ENCODE measurements around the gene DMKN.

Gene DMKN

DNA sequence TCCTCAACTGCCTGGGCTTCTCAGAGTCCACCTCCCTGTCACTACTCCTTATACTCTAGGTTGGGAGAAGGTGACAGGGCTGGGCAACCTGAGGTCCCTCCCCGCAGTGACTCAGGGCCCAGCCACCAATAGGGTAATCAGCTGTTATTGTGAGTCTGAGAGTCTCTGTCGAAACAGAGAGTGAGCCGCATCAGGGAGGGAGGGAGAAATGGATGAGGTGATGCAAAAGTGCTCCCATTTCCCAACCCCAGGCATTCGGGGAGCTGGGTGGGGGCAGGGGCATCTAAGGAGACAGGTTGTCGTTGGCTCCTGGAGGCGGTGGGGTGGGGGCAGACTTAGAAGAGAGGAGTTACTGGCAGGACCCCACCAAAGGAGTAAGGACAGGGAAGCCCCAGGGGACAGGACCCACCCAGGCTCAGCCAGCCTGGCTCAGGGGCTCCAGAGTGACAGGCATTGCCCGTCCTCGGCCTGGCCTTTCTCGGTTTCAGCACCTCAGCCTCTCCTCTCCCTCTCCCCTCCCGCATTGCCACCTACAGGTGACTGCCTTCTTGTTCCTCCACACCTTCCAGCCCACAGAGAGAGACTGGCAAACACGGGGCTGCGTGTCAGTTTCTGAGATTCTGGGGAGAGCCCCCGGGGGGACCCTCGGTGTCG, at the start of gene DMKN:
Gene DMKN (minus strand): TSS at position 22 of the 654 bp plus-strand sequence. CDS start 174 bp downstream, outside the sequence.
- DNase-seq (ENCODE audit: low spot score), result no peak

- DNase-seq (ENCODE audit: low spot score), result no peak
Observed at GRCh38 chr19:35562776-35563175, 49.3 kb upstream of the DMKN start.

GRCh38 chr19:35562336-35562735, 48.9 kb upstream of the DMKN start:
- no peak for DNase-seq (ENCODE audit: low spot score)

- no peak for DNase-seq (ENCODE audit: low spot score)
Observed at GRCh38 chr19:35561436-35561835, 48.0 kb upstream of the DMKN start.

DNA sequence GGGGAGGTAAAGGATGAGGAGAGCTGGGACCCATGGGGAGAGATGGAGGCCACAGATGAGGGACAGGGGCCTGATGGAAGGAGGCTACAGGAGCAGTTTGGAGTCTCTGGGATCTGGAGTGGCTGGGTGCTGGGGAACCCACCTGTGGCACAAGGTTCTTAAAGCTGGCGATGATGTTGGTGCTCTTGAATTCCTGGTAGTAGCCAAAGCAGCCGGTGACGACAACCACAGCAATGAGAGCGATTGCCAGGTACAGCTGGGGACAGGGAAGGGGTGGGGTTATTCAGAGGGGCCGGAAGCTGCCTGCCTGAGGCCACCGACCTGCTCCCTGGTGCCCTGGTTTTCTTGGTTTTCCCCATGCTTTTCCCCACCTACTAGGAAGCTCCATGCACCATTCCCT, 47.2 kb upstream of the DMKN start:
- no peak for DNase-seq (ENCODE audit: low spot score)

DNA sequence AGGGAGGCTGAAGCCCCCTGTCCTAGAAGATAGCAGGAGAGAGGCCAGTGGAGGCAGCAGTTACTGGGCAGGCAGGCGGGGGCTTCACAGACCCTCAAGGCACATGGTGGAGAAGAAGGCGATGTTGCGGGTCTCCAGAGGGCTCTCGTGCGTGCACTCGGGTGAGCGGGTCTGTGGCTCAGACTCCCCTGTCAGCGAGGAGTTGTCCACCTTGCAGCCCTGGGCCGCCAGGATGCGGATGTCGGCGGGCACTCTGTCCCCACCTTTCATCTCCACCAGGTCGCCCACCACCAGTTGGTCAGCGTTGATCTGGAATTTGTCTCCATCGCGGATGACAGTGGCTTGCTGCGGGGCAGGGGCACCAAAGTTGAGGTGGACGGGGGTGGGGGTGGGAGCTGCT, 46.8 kb upstream of the DMKN start:
- DNase-seq (ENCODE audit: low spot score), result no peak

- DNase-seq (ENCODE audit: low spot score), result no peak
Observed at GRCh38 chr19:35559781-35560180, 46.3 kb upstream of the DMKN start.

DNA sequence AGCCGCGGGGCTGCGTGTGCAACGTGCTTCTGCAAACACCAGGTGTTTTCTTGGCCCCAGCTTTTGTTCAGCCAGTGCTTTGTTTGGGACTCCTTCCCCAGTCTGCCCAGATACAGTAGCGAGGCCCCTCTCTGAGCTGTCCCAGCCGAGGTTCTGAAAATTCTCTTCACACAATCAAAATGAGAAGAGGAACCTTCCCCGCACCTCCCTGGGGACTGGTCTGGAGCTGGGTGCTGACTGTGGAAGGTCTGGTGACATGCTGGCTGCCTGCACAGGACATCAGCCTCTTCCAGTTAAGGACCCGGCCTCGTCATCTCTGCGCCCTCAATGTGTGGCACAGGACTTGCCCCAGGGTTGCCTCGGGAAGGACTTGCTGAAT, 45.8 kb upstream of the DMKN start:
- no peak for DNase-seq (ENCODE audit: low spot score)

- no peak for DNase-seq (ENCODE audit: low spot score)
Observed at GRCh38 chr19:35558400-35559280, 45.2 kb upstream of the DMKN start.

DNA sequence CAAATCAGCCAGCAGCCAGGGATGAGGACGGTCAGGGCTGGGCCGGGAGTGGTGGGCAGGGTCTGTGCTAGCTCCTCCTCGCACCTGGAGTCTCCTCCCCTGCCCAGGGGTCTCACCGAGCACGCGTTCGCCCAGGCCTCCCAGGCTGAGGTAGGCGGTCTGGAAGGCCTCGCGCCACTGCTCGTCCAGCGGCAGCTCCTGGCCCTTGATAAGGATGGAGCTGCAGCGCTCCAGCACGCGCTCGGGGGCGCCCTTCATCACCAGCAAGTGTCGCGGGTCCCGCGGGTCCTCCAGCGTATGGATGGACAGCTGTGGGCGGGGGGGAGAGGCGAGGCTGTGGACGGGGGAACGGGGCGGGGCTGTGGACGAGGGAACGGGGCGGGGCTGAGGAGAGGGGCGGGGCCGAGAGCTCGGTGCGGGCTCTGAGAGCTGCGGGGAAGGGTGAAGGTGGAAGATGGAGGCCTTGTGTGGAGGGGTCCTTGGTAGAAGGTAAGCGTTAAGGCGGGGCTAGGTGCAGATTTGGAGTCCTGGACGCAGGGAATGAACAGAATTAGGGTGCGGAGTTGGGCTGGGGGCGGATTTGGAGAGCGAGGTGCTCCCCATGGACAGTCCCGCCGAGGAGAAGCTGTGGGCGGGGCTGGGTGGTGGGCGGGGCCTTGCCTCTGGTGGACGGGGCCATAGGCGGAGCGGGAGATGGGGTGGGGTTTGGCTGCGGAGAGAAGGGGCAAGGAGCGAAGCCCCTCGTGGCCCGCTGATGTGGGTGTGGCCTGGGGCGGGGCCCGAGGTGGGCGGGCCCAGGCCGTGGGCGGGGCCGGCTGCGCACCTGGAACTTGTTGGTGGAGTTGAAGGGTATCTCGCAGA, 44.3 kb upstream of the DMKN start:
- no peak for DNase-seq (ENCODE audit: low spot score)

DNA sequence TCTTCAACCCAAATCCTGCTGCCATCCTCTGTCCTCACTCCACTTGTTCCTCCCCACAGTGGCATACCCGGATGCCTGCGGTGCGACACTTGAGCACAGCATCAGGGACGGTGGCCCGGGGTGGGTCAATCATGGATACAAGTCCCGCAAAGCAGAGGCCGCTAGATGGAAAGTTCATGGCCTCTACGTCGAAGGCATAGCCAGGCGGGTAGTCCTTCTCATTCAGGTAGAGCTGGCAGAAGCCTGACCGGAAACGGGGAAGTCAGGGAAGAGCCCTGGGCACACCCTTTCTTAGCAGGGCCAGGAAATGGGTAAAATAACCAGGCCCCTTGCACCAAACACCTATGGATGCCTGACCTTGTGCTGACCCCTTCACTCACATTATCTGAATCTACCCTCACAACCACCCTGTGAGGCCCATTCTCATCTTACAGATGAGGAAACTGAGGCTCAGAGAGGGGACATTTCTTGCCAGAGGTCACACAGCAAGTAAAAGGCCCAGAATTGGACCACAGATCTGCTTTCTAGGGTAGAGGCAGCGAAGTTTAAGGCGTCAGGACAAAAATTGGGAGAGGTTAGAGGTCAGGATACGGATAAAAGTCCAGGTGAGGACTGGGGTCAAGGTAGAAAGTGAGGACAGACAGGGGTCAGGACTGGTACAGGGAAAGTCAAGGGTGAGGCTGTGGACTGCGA, 43.5 kb upstream of the DMKN start:
- DNase-seq (ENCODE audit: low spot score), result no peak

GRCh38 chr19:35556025-35556590, 42.7 kb upstream of the DMKN start:
- DNase-seq (ENCODE audit: low spot score), result no peak

DNA sequence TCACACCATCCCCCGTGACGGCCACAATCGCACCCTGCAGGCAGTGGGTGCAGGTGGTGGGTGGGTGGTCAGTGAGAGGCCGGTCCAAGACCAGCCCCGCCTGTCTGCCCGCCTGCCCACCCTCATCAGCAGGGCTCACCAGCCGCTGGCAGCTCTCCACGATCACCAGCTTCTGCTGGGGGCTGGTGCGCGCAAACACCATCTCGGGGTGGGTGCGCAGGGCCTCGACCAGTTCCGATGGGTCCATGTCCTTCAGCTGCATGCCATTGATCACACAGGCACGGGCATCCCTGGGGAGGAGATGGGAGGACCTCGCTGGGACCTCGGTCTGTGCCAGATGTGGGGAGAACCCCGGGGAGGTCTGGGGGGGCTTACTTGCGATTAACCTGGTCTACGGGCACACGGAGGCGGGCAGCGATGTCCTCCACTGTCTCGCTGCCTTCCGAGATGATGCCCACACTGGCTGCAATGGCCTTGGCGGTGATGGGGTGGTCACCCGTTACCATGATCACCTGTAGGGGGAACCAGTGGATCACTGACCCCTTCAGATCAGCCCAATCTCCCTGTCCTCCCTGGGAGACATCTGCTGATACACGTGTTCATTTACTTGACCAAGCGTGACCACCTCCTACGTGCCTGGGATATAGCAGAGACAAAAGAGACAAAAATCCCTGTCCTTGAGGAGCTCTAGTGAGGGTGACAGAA, 42.0 kb upstream of the DMKN start:
- DNase-seq (ENCODE audit: low spot score), result no peak

DNA sequence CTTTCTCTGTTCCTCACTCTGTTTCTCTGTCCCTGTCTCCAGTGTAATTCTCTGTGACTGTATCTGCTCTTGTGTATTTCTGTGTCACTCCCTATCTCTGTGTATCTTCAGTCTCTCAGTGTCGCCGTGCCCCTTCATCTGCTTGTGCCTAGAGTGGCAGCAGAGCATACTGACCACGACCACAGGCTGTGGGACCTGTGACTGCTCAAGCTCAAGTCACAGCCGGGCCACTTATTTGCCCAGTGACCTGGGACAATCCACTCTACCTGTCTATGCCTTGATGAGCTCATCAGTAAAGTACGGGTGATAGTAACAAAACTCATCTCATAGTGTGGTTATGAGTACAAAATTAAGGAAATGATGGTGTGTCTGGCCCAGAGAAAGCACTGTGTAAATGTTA, 40.6 kb upstream of the DMKN start:
- no peak for DNase-seq (ENCODE audit: low spot score)

GRCh38 chr19:35553385-35554000, 40.0 kb upstream of the DMKN start:
- no peak for DNase-seq (ENCODE audit: low spot score)

GRCh38 chr19:35552534-35553384, 39.3 kb upstream of the DMKN start:
- no peak for DNase-seq (ENCODE audit: low spot score)

DNA sequence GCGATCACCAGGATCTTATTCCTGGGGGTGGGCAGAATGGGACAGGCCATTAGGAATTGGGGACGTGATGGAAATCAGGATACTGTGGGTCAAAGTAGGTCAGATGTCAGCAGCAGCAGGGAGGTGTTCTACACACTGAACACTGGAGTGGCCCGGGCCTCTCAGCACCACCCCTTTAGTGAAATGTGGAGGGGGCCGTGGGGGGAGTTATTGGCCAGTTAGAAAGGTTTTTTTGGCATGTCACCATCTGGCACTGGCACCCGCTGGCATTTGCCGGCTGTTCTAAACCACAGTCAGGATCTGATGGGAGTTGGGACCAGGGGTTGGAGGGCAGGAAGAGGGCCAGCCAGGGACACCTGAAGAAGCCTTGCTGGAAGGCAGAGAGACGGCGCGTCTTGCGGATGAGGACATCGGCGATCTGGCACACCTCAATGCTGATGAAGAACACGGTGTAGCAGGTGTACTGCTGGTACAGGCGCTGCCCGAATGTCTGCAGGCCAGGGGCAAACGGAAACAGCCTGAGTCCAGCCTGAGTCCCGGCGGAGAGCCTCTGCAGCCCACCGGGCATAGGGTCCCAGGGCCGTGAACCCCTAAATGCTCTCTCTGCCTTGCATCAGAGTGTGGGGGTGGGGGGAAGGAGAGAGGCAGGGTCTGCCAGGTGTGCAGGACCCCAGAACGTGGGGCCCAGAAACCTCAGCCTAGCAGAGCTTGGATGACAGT, 37.8 kb upstream of the DMKN start:
- DNase-seq (ENCODE audit: low spot score), result no peak

DNA sequence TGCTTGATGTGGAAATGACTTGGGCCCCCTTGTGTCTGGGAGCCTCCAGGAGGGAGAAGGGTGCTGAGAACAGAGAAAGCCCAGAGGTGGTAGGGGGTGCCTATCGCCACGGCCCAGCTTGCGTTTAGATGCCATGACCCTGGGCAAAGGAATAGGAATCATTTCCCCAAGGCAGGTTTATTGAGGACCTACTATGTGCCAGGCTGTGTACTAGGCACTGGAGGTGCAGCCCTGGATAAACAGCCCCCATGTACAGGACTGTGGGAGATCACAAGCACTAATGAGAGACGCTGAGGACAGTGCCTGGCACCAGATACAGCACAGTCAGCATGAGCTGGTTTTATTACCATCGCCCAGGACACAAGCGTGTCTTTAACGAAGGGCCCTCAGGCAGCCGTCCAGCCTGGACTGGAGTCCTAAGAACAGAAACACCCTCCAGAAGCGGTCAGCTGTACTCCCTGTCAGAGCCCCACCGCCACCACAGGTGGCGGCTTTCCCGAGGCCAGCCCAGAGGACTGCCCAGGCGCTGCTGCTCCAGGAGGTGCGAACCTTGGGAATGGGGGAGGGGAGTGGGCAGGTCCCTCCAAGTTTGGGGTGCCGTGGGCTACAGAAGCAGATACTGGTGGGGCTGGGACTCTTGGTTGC, 36.6 kb upstream of the DMKN start:
- no peak for DNase-seq (ENCODE audit: low spot score)

Measured in globus pallidus (tissue), 1 donor.